ENCODE measurements around the gene SUPT3H. TPM values are rescaled to one million over a fixed set of nuclear protein-coding genes. Genes with fewer than 3 reads are reported as not detected.

SUPT3H gene
- total and polyA plus RNA-seq, 7 donors: 1.7 to 4.3 (median 2.8) TPM

- H3K36me3 ChIP-seq (ENCODE audit: insufficient read depth in 1 of 2, low read depth in 1 of 2): no peaks in the 10 kb centered on the region
- no peaks in the 10 kb centered on the region for H3K9me3 ChIP-seq
- H3K27ac ChIP-seq: no peak overlapping the region
- no peak for TF ChIP-seq CTCF (IDR thresholded peaks at IDR 0.05)
- WGBS, 3 donors: 85 to 89% (median 88%) methylated on average over 1 of the region's 1 CpG
- no peak overlapping the region for H3K4me3 ChIP-seq
- intact Hi-C loops (cut with DNase I): no loop called here
- ATAC-seq: peak in 1 of 4 donors; percentile 58
- no peaks in the 10 kb centered on the region for H3K27me3 ChIP-seq (ENCODE audit: insufficient read depth in 3 of 3, low read length in 2 of 3)
- DNase-seq: no peak
- no peaks in the 10 kb centered on the region for H3K4me1 ChIP-seq
Observed at GRCh38 chr6:44851176-44851575, 526.6 kb downstream of the SUPT3H start.

- no peaks in the 10 kb centered on the region for H3K36me3 ChIP-seq (ENCODE audit: insufficient read depth in 1 of 2, low read depth in 1 of 2)
- intact Hi-C loops (cut with DNase I): no loop called here
- no peak for ATAC-seq
- H3K27ac ChIP-seq: no peak overlapping the region
- H3K4me1 ChIP-seq: no peaks in the 10 kb centered on the region
- no peaks in the 10 kb centered on the region for H3K27me3 ChIP-seq (ENCODE audit: insufficient read depth in 3 of 3, low read length in 2 of 3)
- no peaks in the 10 kb centered on the region for H3K9me3 ChIP-seq
- no peak for TF ChIP-seq CTCF (IDR thresholded peaks at IDR 0.05)
- H3K4me3 ChIP-seq: no peak overlapping the region
- no peak for DNase-seq
Observed at GRCh38 chr6:44850312-44850711, 527.4 kb downstream of the SUPT3H start.

GRCh38 chr6:44849806-44850205 is 527.9 kb downstream of the SUPT3H start:
- no peaks in the 10 kb centered on the region for H3K9me3 ChIP-seq
- H3K4me1 ChIP-seq: no peaks in the 10 kb centered on the region
- H3K4me3 ChIP-seq: no peak overlapping the region
- 89 to 91% (median 90%) methylated on average over 1 of the region's 1 CpG for WGBS, 3 donors
- ATAC-seq (no peak), DNase-seq (no peak)
- no peaks in the 10 kb centered on the region for H3K27me3 ChIP-seq (ENCODE audit: insufficient read depth in 3 of 3, low read length in 2 of 3)
- intact Hi-C loops (cut with DNase I): no loop called here
- TF ChIP-seq CTCF (IDR thresholded peaks at IDR 0.05): no peak
- no peak overlapping the region for H3K27ac ChIP-seq
- H3K36me3 ChIP-seq (ENCODE audit: insufficient read depth in 1 of 2, low read depth in 1 of 2): no peaks in the 10 kb centered on the region

- DNase-seq (no peak), ATAC-seq (no peak)
- no peak for TF ChIP-seq CTCF (IDR thresholded peaks at IDR 0.05)
- WGBS, 3 donors: 58 to 63% (median 62%) methylated on average over 3 of the region's 3 CpGs
- no peak overlapping the region for H3K4me3 ChIP-seq
- H3K27me3 ChIP-seq (ENCODE audit: insufficient read depth in 3 of 3, low read length in 2 of 3): no peaks in the 10 kb centered on the region
- no peaks in the 10 kb centered on the region for H3K9me3 ChIP-seq
- H3K4me1 ChIP-seq: no peaks in the 10 kb centered on the region
- H3K27ac ChIP-seq: no peak overlapping the region
- intact Hi-C loops (cut with DNase I): no loop called here
- no peaks in the 10 kb centered on the region for H3K36me3 ChIP-seq (ENCODE audit: insufficient read depth in 1 of 2, low read depth in 1 of 2)
Observed at GRCh38 chr6:44843734-44844133, 534.0 kb downstream of the SUPT3H start.

GRCh38 chr6:44842616-44843015 is 535.1 kb downstream of the SUPT3H start:
- intact Hi-C loops (cut with DNase I): no loop called here
- Histone ChIP-seq H3K36me3 (ENCODE audit: insufficient read depth in 1 of 2, low read depth in 1 of 2) (no peaks in the 10 kb centered on the region), H3K27ac (no peak overlapping the region), H3K27me3 (ENCODE audit: insufficient read depth in 3 of 3, low read length in 2 of 3) (no peaks in the 10 kb centered on the region), H3K9me3 (no peaks in the 10 kb centered on the region), H3K4me1 (no peaks in the 10 kb centered on the region), H3K4me3 (no peak overlapping the region)
- ATAC-seq: no peak
- WGBS, 3 donors: 94 to 98% (median 95%) methylated on average over 3 of the region's 3 CpGs
- no peak for DNase-seq
- no peak for TF ChIP-seq CTCF (IDR thresholded peaks at IDR 0.05)

Measured in psoas muscle (tissue), 8 donors.